SU-DHL-6 (cell line): ENCODE data around the gene CCN2.

Source experiments
- H2AFZ ChIP-seq: fragments of 200-600 bp; sonication (generic); 2 replicates; pipeline ENCODE4 v1.6.1; 2014; ENCODE audit warnings: low read depth, mild to moderate bottlenecking, moderate library complexity, mixed read lengths, antibody characterized with exemption, low read length; ENCODE audit not compliant: severe bottlenecking
- H3F3A ChIP-seq: fragments of 200-600 bp; shearing (Covaris generic); 2 replicates; pipeline ENCODE4 v1.6.0; 2016; ENCODE audit warnings: antibody characterized with exemption, mild to moderate bottlenecking; ENCODE audit not compliant: insufficient read depth
- H3K27ac ChIP-seq: fragments of 200-600 bp; sonication (generic); 2 replicates; pipeline ENCODE4 v1.5.1; 2016; ENCODE audit warnings: low read depth, mild to moderate bottlenecking, low read length, moderate library complexity, mixed read lengths
- H3K27me3 ChIP-seq: fragments of 200-600 bp; sonication (generic), shearing (Covaris generic); 2 replicates; pipeline ENCODE4 v1.6.0; 2014; ENCODE audit warnings: mild to moderate bottlenecking, low read length
- H3K36me3 ChIP-seq: fragments of 200-600 bp; sonication (generic); 2 replicates; pipeline ENCODE4 v1.6.1; 2014; ENCODE audit warnings: mild to moderate bottlenecking, low read length, mixed read lengths
- H3K4me2 ChIP-seq: fragments of 300-600, 200-600 bp; shearing (Covaris generic), sonication (generic); 2 replicates; pipeline ENCODE4 v1.6.0; 2014; ENCODE audit warnings: low read length, low read depth, mild to moderate bottlenecking; ENCODE audit not compliant: poor library complexity, severe bottlenecking
- H3K4me3 ChIP-seq: fragments of 200-600 bp; sonication (generic); 2 replicates; pipeline ENCODE4 v1.5.1; 2014; ENCODE audit warnings: antibody characterized with exemption, low read length, mild to moderate bottlenecking, mixed read lengths; ENCODE audit not compliant: insufficient read depth, poor library complexity, severe bottlenecking
- H3K79me2 ChIP-seq: fragments of 200-600 bp; sonication (generic); 2 replicates; pipeline ENCODE4 v1.6.1; 2014; ENCODE audit warnings: mild to moderate bottlenecking, low read length, moderate library complexity; ENCODE audit not compliant: insufficient read depth
- H3K9ac ChIP-seq: fragments of 200-600 bp; sonication (generic); 2 replicates; pipeline ENCODE4 v1.7.0; 2014; ENCODE audit warnings: mild to moderate bottlenecking, low read length
- H3K9me2 ChIP-seq: fragments of 200-600 bp; sonication (generic); replicated peaks from 2 replicates; pipeline ENCODE4 v1.6.1; 2014; ENCODE audit warnings: low read length; ENCODE audit not compliant: insufficient read depth
- H3K9me3 ChIP-seq: fragments of 200-600 bp; sonication (generic); 2 replicates; pipeline ENCODE4 v1.6.1; 2014; ENCODE audit warnings: low read length, mixed read lengths; ENCODE audit not compliant: insufficient read depth
- H4K20me1 ChIP-seq: fragments of 200-600 bp; sonication (generic); 2 replicates; pipeline ENCODE4 v1.6.1; 2014; ENCODE audit warnings: low read depth, mild to moderate bottlenecking, antibody characterized with exemption, low read length, moderate library complexity, mixed read lengths
- CTCF ChIP-seq: fragments of 200-600 bp; sonication (generic); IDR thresholded peaks from one replicate; pipeline ENCODE4 v1.5.1; 2017; ENCODE audit warnings: antibody characterized with exemption, mild to moderate bottlenecking, low read length, moderate library complexity; ENCODE audit not compliant: insufficient read depth, poor library complexity, severe bottlenecking
- EZH2phosphoT487 ChIP-seq: fragments of 200-600 bp; sonication (generic), shearing (Covaris generic); conservative IDR thresholded peaks from 2 replicates; pipeline ENCODE4 v1.6.1; 2018; ENCODE audit warnings: mild to moderate bottlenecking, antibody characterized with exemption, low read length, moderate library complexity, mixed read lengths

Gene CCN2

GRCh38 chr6:131960371-131961133 lies 9.4 kb upstream of the CCN2 start:
- Histone ChIP-seq H3K9me2 (no peaks in the 10 kb centered on the region), H3K79me2 (no peaks in the 10 kb centered on the region), H2AFZ (no peak overlapping the region), H3F3A (no peaks in the 10 kb centered on the region), H3K36me3 (no peaks in the 10 kb centered on the region), H3K9ac (no peak overlapping the region), H3K27ac (no peak overlapping the region), H4K20me1 (no peaks in the 10 kb centered on the region), H3K4me2 (no peak overlapping the region), H3K27me3 (no peaks in the 10 kb centered on the region), H3K4me3 (no peak overlapping the region), H3K9me3 (no peaks in the 10 kb centered on the region)
- TF ChIP-seq CTCF (no peak), EZH2phosphoT487 (no peak)

GRCh38 chr6:131958542-131959470 lies 7.6 kb upstream of the CCN2 start:
- Histone ChIP-seq H3K27me3 (no peaks in the 10 kb centered on the region), H3K9me2 (no peaks in the 10 kb centered on the region), H3K27ac (no peak overlapping the region), H3K9ac (no peak overlapping the region), H3K79me2 (no peaks in the 10 kb centered on the region), H2AFZ (no peak overlapping the region), H3K4me3 (no peak overlapping the region), H4K20me1 (no peaks in the 10 kb centered on the region), H3K36me3 (no peaks in the 10 kb centered on the region), H3K9me3 (no peaks in the 10 kb centered on the region), H3F3A (no peaks in the 10 kb centered on the region), H3K4me2 (no peak overlapping the region)
- TF ChIP-seq CTCF (no peak), EZH2phosphoT487 (no peak)

- Histone ChIP-seq H4K20me1 (no peaks in the 10 kb centered on the region), H3K36me3 (no peaks in the 10 kb centered on the region), H3K79me2 (no peaks in the 10 kb centered on the region), H3K9ac (no peak overlapping the region), H3F3A (no peaks in the 10 kb centered on the region), H3K27ac (no peak overlapping the region), H3K4me3 (no peak overlapping the region), H2AFZ (no peak overlapping the region), H3K9me3 (no peaks in the 10 kb centered on the region), H3K27me3 (no peaks in the 10 kb centered on the region), H3K4me2 (no peak overlapping the region), H3K9me2 (no peaks in the 10 kb centered on the region)
- TF ChIP-seq CTCF = no peak
- no peak for TF ChIP-seq EZH2phosphoT487
Measured at GRCh38 chr6:131958095-131958494, 6.9 kb upstream of the CCN2 start.
